Glomerular endothelial cell (primary cell): ENCODE data around the gene CACNA2D3. TPM values are rescaled to one million over a fixed set of nuclear protein-coding genes. Genes with fewer than 3 reads are reported as not detected.

Source experiments
- DNase-seq: peaks from one replicate; pipeline ENCODE4 v3.0.0-alpha.2; 2011; ENCODE audit warnings: low read depth, low spot score; ENCODE audit errors: extremely low read depth
- total RNA-seq: library from RNA; depleted of rRNA; stranded (reverse); fragments of >200 nt; gene quantifications from 2 replicates; pipeline ENCODE4 v1.2.3, GENCODE V29; 2015

CACNA2D3 gene
- total RNA-seq, 1 donor from 2014 or later = not detected

DNA sequence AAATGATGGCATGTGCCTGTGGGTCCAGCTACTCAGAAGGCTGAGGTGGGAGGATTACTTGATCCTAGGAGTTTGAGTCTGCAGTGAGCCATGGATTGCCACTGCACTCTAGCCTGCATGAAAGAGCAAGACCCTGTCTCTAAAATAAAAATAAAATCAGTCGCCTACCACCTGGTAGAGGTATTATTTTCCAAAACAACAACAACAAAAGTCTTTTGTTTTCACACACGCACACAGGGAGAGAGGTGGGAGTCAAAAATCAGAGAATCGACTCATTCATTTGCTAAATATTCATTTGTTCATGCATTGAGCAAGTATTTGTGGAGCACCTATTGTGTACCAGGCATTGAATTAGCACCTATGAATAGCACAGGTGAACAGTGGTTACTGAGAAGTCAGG is 587.4 kb downstream of the CACNA2D3 start:
- no peak for DNase-seq

DNA sequence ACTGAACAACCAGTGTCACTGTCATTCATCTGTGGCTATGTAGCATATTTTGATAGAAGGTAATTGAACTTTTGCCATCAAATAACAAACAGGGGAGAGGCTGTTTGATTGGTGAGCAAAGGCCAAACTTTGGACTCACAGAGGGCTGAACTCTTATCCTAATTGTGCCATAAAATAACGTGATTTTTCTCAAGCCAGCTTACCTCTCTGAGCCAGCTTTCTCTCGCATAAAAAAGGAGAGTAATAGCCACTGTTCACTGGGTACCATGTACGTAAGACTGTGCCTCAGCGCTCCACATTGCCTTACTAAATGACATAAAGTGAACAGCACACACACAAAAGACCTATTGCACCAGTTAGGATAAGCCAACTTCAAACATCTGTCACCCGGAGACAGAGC is 588.6 kb downstream of the CACNA2D3 start:
- DNase-seq = no peak

DNA sequence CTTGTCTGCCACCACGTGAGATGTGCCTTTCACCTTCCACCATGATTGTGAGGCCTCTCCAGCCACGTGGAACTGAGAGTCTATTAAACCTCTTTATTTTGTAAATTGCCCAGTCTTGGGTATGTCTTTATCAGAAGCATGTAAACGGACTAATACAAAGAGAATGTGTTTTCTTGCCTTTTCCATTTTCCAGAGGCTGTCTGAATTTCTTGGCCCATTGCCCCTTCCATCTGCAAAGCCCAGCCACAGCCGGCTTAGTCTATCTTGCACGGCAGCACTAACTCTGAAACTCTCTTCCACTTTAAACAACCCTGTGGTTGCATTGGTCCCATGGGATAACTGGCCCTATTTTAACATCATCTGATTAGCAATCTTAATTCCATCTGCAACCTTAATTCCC is 590.2 kb downstream of the CACNA2D3 start:
- no peak for DNase-seq

DNA sequence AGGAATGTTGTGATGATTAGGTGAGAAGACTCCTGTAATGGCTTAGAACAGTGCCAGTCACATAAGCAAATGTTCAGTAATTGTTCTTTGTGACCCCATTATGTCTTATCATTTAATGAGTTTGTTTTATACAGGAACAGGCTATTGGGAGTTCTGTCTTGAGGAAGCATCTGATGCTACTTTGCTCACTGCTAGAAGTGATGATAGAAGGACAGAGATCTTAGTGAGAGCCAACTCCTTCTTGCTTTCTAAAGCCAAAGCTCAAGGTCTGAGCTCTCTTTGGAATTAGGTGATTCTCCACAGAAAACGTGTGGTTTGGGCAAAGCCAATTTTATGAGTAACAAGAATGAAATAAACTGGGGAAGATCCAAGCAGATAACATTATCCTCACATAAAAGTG is 590.7 kb downstream of the CACNA2D3 start:
- DNase-seq = no peak

DNA sequence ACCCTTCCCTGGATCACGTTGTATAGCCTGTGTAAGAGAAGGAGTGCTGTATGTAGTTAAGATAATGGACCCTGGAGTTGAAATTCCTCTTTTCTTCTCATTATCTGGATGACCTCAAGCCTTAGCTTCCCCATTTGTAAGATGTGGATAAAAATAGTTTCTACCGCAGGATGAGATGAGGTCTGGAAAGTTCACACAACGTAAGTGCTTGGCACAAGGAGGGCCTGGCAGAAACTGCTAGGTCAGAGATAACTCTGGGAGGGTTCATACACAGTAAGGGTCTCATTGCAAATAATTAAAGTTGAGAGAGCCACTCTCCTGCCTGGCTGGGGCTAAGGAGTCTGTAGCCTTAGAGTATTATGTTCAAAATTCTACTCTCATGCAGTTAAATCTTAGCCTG is 591.1 kb downstream of the CACNA2D3 start:
- no peak for DNase-seq

DNA sequence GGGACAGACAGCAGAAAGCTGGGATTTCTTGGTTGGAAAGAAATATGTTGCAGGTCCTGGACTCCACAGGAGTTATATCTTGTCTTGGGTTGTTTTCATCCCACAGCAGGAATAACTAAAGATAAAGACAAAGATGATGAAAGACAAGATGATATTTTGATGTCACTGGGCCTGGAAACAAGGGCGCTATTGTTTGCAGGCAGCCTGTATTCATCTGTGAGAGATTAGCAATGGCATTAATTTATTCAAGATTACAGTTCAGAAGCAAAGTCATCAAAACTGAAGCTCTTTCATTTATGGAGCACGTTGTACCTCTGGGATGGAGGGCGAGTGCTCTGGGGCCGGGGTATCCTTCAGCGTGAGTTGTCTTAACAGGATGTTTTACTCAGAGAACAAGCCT is 591.7 kb downstream of the CACNA2D3 start:
- DNase-seq = no peak

DNA sequence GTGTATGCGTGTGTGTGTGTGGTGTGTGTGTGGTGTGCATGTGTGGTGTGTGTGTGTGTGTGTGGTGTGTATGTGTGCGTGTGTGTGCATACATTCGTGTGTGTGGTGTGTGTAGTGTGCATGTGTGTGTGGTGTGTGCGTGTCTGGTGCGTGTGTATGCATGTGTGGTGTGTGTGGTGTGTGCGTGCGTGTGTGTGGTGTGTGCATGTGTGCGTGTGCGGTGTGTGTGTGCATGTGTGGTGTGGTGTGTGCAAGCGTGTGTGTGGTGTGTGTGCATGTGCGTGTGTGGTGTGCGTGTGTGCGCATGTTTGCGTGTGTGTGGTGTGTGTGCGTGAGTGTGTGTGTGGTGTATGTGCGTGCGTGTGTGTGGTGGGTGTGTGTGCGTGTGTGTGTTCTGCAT is 595.2 kb downstream of the CACNA2D3 start:
- no peak for DNase-seq

DNA sequence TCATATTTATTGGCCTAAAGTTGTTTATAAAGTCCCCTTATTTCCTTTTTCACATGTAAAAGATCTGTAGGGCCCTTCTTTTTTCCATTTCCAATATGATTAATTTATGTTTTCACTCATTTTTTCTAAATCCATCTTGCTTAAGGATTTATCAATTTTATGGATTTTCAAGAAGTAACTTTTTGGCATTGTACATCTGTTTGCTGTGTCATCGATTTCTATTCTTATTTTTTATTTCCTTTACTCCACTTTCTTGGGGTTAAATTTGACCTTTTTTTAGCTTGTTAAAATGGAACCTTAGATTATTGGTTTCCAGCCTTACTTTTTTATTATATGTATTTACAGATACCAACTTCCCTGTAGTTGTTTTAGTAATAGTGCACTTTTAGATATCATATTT is 597.6 kb downstream of the CACNA2D3 start:
- no peak for DNase-seq

DNA sequence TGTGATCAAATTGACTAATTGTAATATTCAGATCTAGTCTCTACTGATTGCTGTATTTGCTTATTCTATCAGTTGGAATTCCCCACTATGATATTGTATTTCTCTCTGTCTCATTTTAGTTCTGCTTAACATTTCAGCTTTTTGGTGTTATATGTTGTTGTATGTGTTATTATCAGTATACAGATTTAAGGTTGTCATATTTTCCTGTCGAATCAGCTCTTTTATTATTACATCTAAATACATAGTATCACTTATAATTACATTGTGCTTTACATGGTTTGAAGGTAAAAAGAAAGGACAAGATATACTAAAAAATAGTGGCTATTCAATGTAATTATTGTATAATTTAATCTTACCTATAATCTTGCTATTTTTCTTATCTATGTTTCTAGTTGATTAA is 598.3 kb downstream of the CACNA2D3 start:
- no peak for DNase-seq

DNA sequence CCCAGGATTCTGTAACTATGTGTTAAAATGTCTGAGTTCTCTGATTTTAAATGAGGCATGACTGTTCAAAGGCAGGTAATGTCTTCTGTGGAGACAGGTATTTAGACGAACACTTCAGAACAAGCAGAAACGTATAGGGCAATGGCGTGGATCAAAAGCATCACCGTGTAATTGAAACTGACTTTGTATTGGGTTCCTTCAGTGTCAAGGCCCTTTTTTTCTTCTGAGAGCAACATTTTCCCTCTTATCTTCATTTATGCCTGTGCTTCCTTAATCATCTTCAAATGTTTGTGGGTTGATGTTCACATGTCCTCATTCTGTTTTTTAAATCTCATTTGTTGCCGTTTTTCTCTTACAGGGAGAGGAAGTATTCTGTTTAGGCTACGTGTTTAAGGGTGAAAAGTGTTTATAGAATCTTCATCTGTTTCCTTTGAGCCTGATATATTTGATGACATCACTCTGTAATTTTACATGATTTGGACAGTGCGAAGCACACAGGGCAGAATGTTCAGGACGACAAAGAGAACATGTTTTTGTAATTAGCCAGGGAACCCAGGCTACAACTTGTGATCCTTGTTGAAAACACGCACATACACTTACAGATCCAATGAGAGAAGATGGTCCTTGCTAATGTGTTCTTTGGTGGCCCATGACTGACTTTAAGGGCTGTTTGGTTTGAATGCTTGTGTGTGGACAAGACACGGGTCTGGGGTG is 609.5 kb downstream of the CACNA2D3 start:
- no peak for DNase-seq

DNA sequence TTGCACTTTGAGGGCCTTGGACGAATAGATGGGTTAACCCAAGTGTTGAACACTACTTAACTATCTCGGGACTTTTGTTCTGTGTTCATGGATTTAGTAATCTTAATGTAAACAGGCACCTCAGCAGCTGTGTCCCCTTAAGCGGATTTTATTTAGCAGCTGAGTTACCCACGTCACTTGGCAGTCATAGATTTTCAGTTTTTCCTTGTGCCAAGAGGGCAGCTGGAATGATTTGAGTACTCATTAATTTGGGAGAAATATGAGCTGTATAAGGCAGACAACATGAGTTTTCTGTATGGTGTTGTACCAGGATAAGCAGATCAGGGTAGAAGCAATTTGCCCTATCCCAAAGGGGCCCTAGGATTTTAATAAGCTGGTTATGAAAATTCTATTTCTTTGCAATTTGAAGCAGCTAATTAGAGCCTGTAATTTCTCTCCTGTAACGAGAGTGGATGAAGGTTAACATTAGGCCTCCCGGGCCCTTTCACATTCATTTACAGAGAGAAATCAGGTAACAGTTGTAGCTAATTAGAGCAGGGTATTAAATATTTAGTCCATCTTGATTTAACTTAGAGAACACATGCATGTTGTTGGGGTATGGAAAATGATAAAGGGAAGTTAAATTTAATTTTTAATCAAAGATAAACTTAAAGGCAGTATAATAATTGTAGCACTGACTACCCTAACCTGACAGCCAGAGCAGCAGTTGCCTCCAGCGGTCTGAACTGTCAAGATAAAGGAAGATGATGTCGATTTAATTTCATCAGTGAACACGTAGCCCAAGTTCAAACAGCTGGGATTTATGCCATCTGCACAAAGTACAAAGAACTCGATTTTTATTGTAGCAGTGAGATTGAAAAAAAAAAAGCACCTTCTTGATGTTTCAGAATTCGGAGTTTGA is 611.0 kb downstream of the CACNA2D3 start:
- no peak for DNase-seq

DNA sequence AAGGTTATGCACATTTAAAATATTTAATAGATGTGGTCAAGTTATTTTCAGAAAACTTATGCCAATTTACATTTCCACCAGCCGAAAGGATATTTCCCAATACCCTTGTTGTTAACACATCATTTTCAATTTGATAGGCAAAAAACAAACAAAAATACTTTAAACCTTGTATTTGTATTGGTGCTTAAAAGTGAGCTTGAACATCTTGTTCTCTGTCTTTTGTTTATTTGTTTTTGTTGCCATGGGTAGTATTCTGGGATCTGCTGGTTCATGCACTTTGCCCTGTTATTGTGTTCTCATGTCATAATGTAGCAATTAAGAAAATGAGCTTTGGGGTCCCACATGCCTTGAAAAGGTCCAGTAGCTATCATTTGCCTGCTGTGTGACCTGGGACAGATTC is 614.1 kb downstream of the CACNA2D3 start:
- no peak for DNase-seq

DNA sequence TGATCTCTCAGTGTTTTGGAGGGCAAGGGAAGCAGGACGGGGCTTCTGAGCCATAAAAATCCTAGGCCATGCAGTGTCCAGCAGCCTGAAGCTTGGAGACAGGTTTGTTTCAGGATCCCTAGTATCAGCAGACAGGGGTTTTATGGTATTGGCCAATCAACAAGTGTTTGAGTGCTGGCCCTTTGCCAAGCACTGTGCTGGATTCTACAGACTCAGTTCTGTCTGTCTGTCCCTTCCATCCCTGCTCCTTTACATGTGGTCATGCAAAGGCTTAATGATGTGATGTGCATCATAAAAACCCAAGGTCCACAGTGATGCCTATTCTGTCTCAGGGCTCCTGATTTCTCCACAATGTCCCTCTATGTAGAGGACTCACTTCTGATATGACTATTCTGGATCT is 621.4 kb downstream of the CACNA2D3 start:
- DNase-seq = no peak

DNA sequence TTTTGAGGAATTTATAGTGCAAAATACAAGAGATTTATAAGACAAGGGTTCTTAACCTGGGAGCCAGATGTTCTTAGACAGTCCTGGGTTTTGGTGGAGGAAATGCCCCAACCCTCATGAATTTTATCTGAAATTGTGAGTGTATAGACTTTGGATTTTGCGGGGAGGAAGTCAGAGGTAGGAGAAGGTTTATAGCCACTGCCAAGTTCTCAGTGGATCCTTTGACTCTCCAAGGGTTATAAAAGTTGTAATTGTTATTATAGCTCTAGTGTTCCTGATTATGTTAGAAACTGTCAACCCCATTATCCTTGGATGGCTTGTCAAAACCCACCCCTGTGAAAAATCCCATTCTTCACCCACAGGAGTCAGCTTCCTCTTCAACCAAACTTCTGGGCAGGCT is 621.9 kb downstream of the CACNA2D3 start:
- no peak for DNase-seq

DNA sequence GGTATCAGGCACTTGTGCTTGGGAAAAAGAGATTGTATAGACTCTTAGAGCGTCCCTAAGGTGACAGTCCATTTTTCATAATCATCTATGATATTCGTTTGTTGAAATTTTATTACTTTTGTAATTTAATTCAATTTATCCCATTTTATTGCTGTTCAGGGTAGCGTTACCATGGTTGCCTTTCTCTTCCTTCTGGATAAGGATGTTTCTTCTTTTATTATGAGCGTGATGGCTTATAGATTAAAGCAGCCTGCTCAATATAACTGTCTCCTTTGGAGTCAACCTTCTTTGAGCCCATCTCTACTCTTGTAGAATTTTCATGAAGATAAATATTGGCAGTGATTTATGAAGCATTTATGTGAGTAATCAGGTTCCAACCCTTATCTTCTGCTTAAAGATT is 623.5 kb downstream of the CACNA2D3 start:
- DNase-seq = no peak

DNA sequence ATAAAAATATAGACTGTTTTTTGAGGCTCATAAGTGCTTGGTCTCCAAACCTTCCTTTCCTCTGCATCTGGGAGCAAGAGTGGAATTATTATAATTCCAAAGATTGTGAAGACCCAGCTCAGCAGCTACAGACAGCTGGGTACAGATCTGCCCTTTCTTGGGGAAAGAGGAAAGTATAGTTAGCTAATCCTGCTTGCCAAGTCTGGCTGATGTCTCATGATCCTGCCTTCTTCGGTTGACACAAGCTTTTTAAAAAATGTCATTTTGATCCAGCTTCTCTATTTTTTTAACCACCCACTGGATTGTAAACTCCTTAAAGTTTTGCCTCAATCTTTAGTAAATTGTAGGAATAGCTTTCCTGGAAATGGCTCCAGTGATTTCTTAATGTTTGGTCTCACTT is 624.4 kb downstream of the CACNA2D3 start:
- DNase-seq = no peak

DNA sequence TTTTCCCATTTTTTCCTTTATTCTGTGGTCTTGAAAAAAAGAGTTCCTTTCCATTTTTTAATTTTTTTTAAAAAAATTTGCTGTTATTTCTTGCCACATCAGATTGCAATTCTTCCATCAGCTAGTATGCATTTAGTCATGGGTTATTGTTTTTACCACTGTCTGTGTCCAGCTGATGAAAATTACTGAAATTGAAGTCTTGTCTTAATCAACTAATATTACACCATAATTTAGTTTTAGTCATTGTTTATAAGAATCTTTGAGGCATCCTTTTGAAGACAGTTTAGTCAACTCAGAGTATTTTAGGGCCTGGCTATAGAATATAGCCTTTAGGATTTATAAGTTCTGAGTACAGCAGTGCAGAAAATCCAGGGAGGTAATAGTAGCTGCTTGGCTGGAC is 633.4 kb downstream of the CACNA2D3 start:
- no peak for DNase-seq

DNA sequence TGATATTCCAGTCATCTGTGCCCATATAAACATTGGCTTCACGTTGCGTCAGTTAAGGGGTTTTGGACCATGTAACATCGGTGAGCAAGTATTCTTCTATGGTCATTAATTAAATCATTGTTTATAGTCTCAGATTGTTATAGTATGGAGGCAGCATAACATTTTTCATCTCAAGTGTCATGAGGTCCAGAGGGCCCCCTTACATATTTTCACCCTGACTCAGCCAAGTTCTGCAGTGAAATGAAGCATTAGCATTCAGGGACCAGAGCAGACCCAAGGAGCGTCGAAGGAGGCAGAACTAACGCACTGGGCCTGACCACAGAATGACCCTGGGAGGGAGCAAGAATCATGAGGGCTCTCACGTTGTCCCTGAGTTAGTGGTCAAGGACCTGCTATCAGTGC is 634.0 kb downstream of the CACNA2D3 start:
- DNase-seq = no peak

DNA sequence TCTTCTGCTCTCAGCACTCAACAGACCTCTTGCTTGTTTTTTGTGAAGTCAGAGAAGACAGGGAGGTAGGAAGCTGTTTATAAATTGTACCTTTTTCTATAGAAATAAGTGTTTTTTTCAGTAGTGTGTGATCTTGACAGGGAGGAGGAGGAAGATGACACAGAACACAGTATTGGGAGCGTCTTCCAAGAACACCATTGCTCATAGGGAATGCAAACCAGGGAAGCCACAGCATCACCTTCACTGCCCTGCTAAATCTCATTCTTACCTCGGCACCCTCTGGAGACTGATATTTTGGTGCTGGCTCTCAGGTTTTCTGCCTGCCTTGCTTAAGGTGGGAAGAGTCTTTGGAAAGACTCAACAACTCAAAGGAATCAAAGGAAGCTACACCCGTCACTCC is 636.1 kb downstream of the CACNA2D3 start:
- DNase-seq = no peak

DNA sequence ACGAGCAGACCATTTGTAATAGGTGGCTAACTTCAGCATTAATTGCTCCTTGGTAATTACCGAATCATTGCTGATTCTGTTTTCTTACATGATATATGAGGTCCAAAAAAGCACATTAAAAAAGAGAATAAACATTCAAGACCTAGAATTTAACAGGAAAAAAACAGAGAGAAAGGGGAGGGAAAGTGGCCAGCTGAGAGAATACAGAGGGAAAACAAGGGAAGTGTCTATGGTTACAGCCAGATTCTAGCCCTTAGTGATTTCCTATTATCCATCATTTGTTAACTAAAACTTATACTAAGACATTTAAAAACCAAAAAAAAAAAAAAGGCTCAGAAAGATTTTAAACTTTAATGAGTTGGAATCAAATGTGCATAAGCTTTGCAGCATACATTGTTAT is 636.8 kb downstream of the CACNA2D3 start:
- no peak for DNase-seq

DNA sequence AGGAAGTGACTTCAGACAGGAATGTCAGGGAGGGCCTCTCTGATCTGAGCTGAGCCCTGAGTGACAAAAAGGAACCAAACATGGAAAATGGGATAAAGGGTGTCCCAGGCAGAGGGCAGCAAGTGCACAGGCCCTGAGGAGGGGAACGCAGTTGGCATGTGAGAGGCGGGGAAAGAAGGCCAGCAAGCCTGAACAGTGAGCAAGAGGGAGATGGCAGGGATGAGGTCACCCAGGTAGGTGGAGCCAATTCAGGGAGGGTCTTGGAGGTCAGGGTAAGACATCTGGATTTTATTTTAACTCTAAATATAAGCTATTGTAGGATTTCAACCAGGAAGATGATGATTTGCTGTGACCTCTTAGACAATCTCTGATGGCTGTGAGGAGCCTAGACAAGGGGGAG is 637.8 kb downstream of the CACNA2D3 start:
- no peak for DNase-seq

DNA sequence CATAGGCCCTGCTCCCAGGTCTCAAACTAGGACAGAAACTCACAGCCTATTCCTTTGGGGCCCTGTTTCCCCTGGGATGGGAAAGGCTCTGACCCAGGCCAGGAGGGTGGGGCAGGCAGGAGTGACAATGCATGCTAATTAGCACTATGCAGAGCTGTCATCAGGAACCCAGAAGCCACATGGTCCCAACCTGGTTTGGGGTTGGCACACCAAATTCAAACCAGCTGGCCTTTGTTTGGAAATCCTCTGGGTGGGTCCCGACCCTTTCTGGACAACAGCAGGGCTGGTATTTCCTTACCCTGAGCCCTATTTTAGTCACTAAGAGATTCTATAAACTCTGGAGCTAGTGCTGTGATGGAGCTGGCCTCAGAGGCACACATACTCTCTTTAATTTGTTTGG is 639.3 kb downstream of the CACNA2D3 start:
- DNase-seq = no peak
